ENCODE data around the gene KREMEN1. TPM values are rescaled to one million over a fixed set of nuclear protein-coding genes. Genes with fewer than 3 reads are reported as not detected.

The KREMEN1 gene
- total and polyA plus RNA-seq, 9 of the 15 experiments (the other 6 are each of a cell fraction or from before 2014, with no cell fraction given), result 0.69 to 11.5 (median 4.3) TPM

GRCh38 chr22:29197096-29197495 is 124.3 kb downstream of the KREMEN1 start (continued):
- TF ChIP-seq FIP1L1 (IDR thresholded peaks at IDR 0.05; ENCODE audit: low read depth, low read length, poor library complexity, severe bottlenecking) (no peak), NBN (IDR thresholded peaks at IDR 0.05; ENCODE audit: low read depth) (no peak), ZNF707 (CRISPR knock-in tag; conservative IDR thresholded peaks at IDR 0.05) (no peak), NEUROD1 (IDR thresholded peaks at IDR 0.05; ENCODE audit: borderline replicate concordance, low read depth, low read length, partially characterized antibody) (no peak), RNF2 (IDR thresholded peaks at IDR 0.05) (peak; percentile 44; the same call in 1 of the 2 replicates), PCBP1 (IDR thresholded peaks at IDR 0.05; ENCODE audit: low read depth, low read length, poor library complexity, severe bottlenecking) (no peak), RBM17 (IDR thresholded peaks at IDR 0.05; ENCODE audit: borderline replicate concordance, low read depth, low read length) (no peak), ZNF77 (CRISPR knock-in tag; IDR thresholded peaks at IDR 0.05) (no peak), ZNF785 (CRISPR knock-in tag; IDR thresholded peaks at IDR 0.05) (no peak), L3MBTL2 (IDR thresholded peaks at IDR 0.05) (no peak), ZNF140 (CRISPR knock-in tag; IDR thresholded peaks at IDR 0.05) (no peak), ZNF583 (CRISPR knock-in tag; IDR thresholded peaks at IDR 0.05) (no peak), ZNF316 (IDR thresholded peaks at IDR 0.05) (no peak), ETV1 (tag; conservative IDR thresholded peaks at IDR 0.05; ENCODE audit: low read depth) (no peak), BACH1 (tag; IDR thresholded peaks at IDR 0.05) (peak; percentile 52; the same call in 1 of the 2 replicates), GTF2B (IDR thresholded peaks at IDR 0.05; ENCODE audit: extremely low read depth, insufficient read length) (no peak), EP400 (IDR thresholded peaks at IDR 0.05) (peak; percentile 40; the same call in 1 of the 2 replicates), ZNF212 (CRISPR knock-in tag; IDR thresholded peaks at IDR 0.05) (no peak), HDAC3 (IDR thresholded peaks at IDR 0.05; ENCODE audit: borderline replicate concordance, partially characterized antibody) (no peak), TCF7L2 (IDR thresholded peaks at IDR 0.05; ENCODE audit: low read depth, low read length) (no peak), RBFOX2 (IDR thresholded peaks at IDR 0.05; ENCODE audit: low read depth, low read length) (0 out of 2 replicates have a peak, but pooled peaks have one; percentile 28), NFIC (IDR thresholded peaks at IDR 0.05) (no peak), TAL1 (IDR thresholded peaks at IDR 0.05) (no peak), TAF9B (IDR thresholded peaks at IDR 0.05; ENCODE audit: partially characterized antibody) (no peak), NELFE (IDR thresholded peaks at IDR 0.05; ENCODE audit: insufficient read depth, insufficient read length) (no peak), MTF1 (CRISPR knock-in tag; IDR thresholded peaks at IDR 0.05; ENCODE audit: borderline replicate concordance) (no peak), E2F4 (CRISPR knock-in tag; IDR thresholded peaks at IDR 0.05; ENCODE audit: low read depth) (no peak), CBX1 (IDR thresholded peaks at IDR 0.05; ENCODE audit: low read depth) (no peak), BDP1 (IDR thresholded peaks at IDR 0.05; ENCODE audit: insufficient read depth, insufficient read length) (no peak), POLR2H (tag; IDR thresholded peaks at IDR 0.05; ENCODE audit: low read depth) (peak; percentile 46; the same call in 1 of the 2 replicates), PTRF (tag; IDR thresholded peaks at IDR 0.05) (no peak)
